ENCODE measurements around the gene CD40LG. TPM values are rescaled to one million over a fixed set of nuclear protein-coding genes. Genes with fewer than 3 reads are reported as not detected.

Gene CD40LG
- total and polyA plus RNA-seq, 2 donors (not counting 3 experiments of a cell fraction or from before 2014, with no cell fraction given), result not detected

DNA sequence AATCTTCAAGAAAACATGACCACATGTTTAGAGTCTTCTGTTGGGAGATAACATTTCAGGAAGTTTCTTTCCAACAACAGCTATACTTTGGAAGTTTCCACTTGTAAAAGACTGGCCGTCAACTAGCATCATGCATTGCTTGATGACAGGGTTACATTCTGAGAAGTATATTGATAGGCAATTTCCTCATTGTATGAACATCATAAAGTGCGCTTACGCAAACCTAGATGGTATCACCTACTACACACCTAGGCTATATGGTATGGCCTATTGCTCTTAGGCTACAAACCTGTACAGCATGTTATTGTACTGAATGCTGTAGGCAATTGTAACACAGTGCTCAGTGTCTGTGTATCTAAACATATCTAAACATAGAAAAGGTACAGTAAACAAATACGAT, 25.4 kb upstream of the CD40LG start:
- Histone ChIP-seq H3K79me2 (ENCODE audit: control insufficient read depth, insufficient read depth, low read length) (no peaks in the 10 kb centered on the region), H3K9ac (replicated peaks; ENCODE audit: extremely low read depth, insufficient read depth, low read length) (no peak overlapping the region), H2AFZ (ENCODE audit: low read depth, low read length) (no peak overlapping the region), H3K4me1 (ENCODE audit: control insufficient read depth, extremely low read depth, insufficient read depth, low read length) (no peaks in the 10 kb centered on the region), H3K9me3 (replicated peaks; ENCODE audit: control insufficient read depth, insufficient read depth, low read length) (no peaks in the 10 kb centered on the region), H3K9me1 (replicated peaks; ENCODE audit: control insufficient read depth, extremely low read depth, insufficient read depth, low read length) (no peaks in the 10 kb centered on the region), H3K27ac (ENCODE audit: insufficient read depth, low read depth, low read length) (no peak overlapping the region), H3K36me3 (ENCODE audit: control insufficient read depth in 2 of 2, extremely low read depth in 1 of 2, insufficient read depth in 2 of 2, low read length in 2 of 2) (no peaks in the 10 kb centered on the region), H3K4me3 (replicated peaks in 1 of 3; ENCODE audit: insufficient read depth in 1 of 3, low read depth in 1 of 3, low read length in 3 of 3) (no peak overlapping the region), H3K4me2 (ENCODE audit: insufficient read depth, low read length) (no peak overlapping the region), H4K20me1 (replicated peaks; ENCODE audit: control insufficient read depth, extremely low read depth, insufficient read depth, low read length) (no peaks in the 10 kb centered on the region), H3K27me3 (ENCODE audit: control insufficient read depth in 2 of 2, insufficient read depth in 2 of 2, low read length in 2 of 2) (no peaks in the 10 kb centered on the region)
- ChIA-PET CTCF (no interaction called here), POLR2A (no interaction called here)
- DNase-seq (ENCODE audit: low read depth, low spot score) (no peak), FAIRE-seq (no peak)
- no TSS peak for BruUV-seq (replicated peaks)
- TF ChIP-seq POLR2A (IDR thresholded peaks at IDR 0.05; ENCODE audit: low read depth, low read length) (no peak), GATA2 (IDR thresholded peaks at IDR 0.05; ENCODE audit: insufficient read depth, insufficient read length, low read depth, low read length) (no peak), FOS (IDR thresholded peaks at IDR 0.05; ENCODE audit: borderline replicate concordance, insufficient read depth, low read length) (no peak), POLR2AphosphoS5 (IDR thresholded peaks at IDR 0.05; ENCODE audit: insufficient read depth, low read depth, low read length) (no peak), MYC (IDR thresholded peaks at IDR 0.05; ENCODE audit: low read depth, low read length) (no peak), JUN (IDR thresholded peaks at IDR 0.05; ENCODE audit: borderline replicate concordance, insufficient read depth, insufficient read length, low read depth) (no peak), EZH2 (IDR thresholded peaks at IDR 0.05; ENCODE audit: borderline replicate concordance, low read depth, low read length, severe bottlenecking) (no peak)
- TF ChIP-seq, protein P1, sequence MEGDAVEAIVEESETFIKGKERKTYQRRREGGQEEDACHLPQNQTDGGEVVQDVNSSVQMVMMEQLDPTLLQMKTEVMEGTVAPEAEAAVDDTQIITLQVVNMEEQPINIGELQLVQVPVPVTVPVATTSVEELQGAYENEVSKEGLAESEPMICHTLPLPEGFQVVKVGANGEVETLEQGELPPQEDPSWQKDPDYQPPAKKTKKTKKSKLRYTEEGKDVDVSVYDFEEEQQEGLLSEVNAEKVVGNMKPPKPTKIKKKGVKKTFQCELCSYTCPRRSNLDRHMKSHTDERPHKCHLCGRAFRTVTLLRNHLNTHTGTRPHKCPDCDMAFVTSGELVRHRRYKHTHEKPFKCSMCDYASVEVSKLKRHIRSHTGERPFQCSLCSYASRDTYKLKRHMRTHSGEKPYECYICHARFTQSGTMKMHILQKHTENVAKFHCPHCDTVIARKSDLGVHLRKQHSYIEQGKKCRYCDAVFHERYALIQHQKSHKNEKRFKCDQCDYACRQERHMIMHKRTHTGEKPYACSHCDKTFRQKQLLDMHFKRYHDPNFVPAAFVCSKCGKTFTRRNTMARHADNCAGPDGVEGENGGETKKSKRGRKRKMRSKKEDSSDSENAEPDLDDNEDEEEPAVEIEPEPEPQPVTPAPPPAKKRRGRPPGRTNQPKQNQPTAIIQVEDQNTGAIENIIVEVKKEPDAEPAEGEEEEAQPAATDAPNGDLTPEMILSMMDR (IDR thresholded peaks at IDR 0.05; ENCODE audit: extremely low read depth in 1 of 2, insufficient read depth in 1 of 2, low read depth in 1 of 2, low read length in 2 of 2), result no peak
- TF ChIP-seq, protein P2, sequence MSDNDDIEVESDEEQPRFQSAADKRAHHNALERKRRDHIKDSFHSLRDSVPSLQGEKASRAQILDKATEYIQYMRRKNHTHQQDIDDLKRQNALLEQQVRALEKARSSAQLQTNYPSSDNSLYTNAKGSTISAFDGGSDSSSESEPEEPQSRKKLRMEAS (IDR thresholded peaks at IDR 0.05; ENCODE audit: insufficient read depth, insufficient read length), result no peak
- dilution Hi-C loops (cut with MboI; ENCODE audit: extremely low pct_ligation_motif_present, low sequenced_read_pairs), result no loop called here
- intact Hi-C loops (cut with micrococcal nuclease), result no loop called here

Measured in endothelial cell of umbilical vein (primary cell).